HepG2 (cell line): ENCODE measurements around the gene MBD4. TPM values are rescaled to one million over a fixed set of nuclear protein-coding genes. Genes with fewer than 3 reads are reported as not detected.

Experiments
- CHCHD3 ChIP-seq: sonication (generic); formaldehyde crosslinking; IDR thresholded peaks from 2 replicates; pipeline ENCODE4 v1.8.0; 2022; ENCODE audit warnings: mild to moderate bottlenecking, missing genetic modification reagents, moderate library complexity
- FOXP1 ChIP-seq, 2 experiments: fragments of 450-650 bp in 1 of 2; IDR thresholded peaks; 2 replicates each; pipeline ENCODE4 v1.6.1; 2017 to 2018; ENCODE audit warnings: antibody characterized with exemption in 1 of 2
- GMEB1 ChIP-seq: sonication (generic); formaldehyde crosslinking; IDR thresholded peaks from 2 replicates; pipeline ENCODE4 v1.5.1; 2020; ENCODE audit warnings: missing genetic modification reagents, mild to moderate bottlenecking, borderline replicate concordance
- HDAC6 ChIP-seq: fragments of 200-600 bp; sonication (generic); IDR thresholded peaks from 2 replicates; pipeline ENCODE4 v1.7.0; 2017; ENCODE audit warnings: mild to moderate bottlenecking, antibody characterized with exemption, low read length, low read depth
- HIC2 ChIP-seq: sonication (generic); formaldehyde crosslinking; IDR thresholded peaks from 2 replicates; pipeline ENCODE4 v1.9.0; 2022; ENCODE audit warnings: low read depth, missing genetic modification reagents
- KMT2A ChIP-seq: sonication (generic); formaldehyde crosslinking; IDR thresholded peaks from 2 replicates; pipeline ENCODE4 v1.4.0; 2020; ENCODE audit warnings: missing genetic modification reagents
- PTBP1 ChIP-seq: fragments of 200-400 bp; formaldehyde crosslinking; IDR thresholded peaks from 2 replicates; pipeline ENCODE4 v1.6.1; 2018; ENCODE audit warnings: low read length, low read depth; ENCODE audit not compliant: poor library complexity, severe bottlenecking
- REPIN1 ChIP-seq: sonication (generic); formaldehyde crosslinking; IDR thresholded peaks from 2 replicates; pipeline ENCODE4 v1.8.0; 2022; ENCODE audit warnings: missing genetic modification reagents, low read depth, mild to moderate bottlenecking, borderline replicate concordance
- SMAD1 ChIP-seq: sonication (generic); formaldehyde crosslinking; IDR thresholded peaks from 2 replicates; pipeline ENCODE4 v1.4.0; 2020; ENCODE audit warnings: missing genetic modification reagents, low read depth, mild to moderate bottlenecking, borderline replicate concordance
- SNAPC2 ChIP-seq: sonication (generic); formaldehyde crosslinking; IDR thresholded peaks from 2 replicates; pipeline ENCODE4 v1.8.1; 2022; ENCODE audit warnings: mild to moderate bottlenecking, missing genetic modification reagents
- SOX13 ChIP-seq, 3 experiments: fragments of 450-650 bp in 1 of 3; sonication (generic) in 1 of 3; formaldehyde crosslinking in 1 of 3; IDR thresholded peaks in 2 of 3; conservative IDR thresholded peaks in 1 of 3; 2 replicates each; pipeline versions ENCODE4 v1.5.0 to v1.6.1; 2016 to 2020; ENCODE audit warnings: antibody characterized with exemption in 1 of 3, mild to moderate bottlenecking in 1 of 3, missing compliant biosample characterization in 1 of 3, missing genetic modification reagents in 1 of 3, moderate library complexity in 1 of 3
- SSRP1 ChIP-seq: IDR thresholded peaks from 2 replicates; pipeline ENCODE4 v1.6.1; 2016; ENCODE audit warnings: control low read depth
- TAF1 ChIP-seq: sonication (generic); formaldehyde crosslinking; IDR thresholded peaks from 2 replicates; pipeline ENCODE4 v1.4.0; 2020; ENCODE audit warnings: missing genetic modification reagents
- TARDBP ChIP-seq: sonication (generic); formaldehyde crosslinking; IDR thresholded peaks from 2 replicates; pipeline ENCODE4 v1.8.0; 2022; ENCODE audit warnings: mild to moderate bottlenecking, missing genetic modification reagents
- TBX3 ChIP-seq: fragments of 450-650 bp; IDR thresholded peaks from 2 replicates; pipeline ENCODE4 v1.6.1; 2017; ENCODE audit warnings: antibody characterized with exemption, mild to moderate bottlenecking, inconsistent platforms, borderline replicate concordance
- TCF7 ChIP-seq: sonication (generic); IDR thresholded peaks from 2 replicates; pipeline ENCODE4 v1.6.1; 2016; ENCODE audit warnings: antibody characterized with exemption, low read depth
- ZNF101 ChIP-seq: sonication (generic); formaldehyde crosslinking; IDR thresholded peaks from 2 replicates; pipeline ENCODE4 v1.4.0; 2020; ENCODE audit warnings: mild to moderate bottlenecking, low read depth, missing genetic modification reagents, borderline replicate concordance
- ZNF557 ChIP-seq: sonication (generic); formaldehyde crosslinking; IDR thresholded peaks from 2 replicates; pipeline ENCODE4 v1.4.0; 2020; ENCODE audit warnings: missing genetic modification reagents
- ZNF615 ChIP-seq: sonication (generic); formaldehyde crosslinking; IDR thresholded peaks from 2 replicates; pipeline ENCODE4 v1.5.0; 2020; ENCODE audit warnings: mild to moderate bottlenecking, missing genetic modification reagents, borderline replicate concordance
- ZNF616 ChIP-seq: sonication (generic); formaldehyde crosslinking; IDR thresholded peaks from 2 replicates; pipeline ENCODE4 v1.5.0; 2020; ENCODE audit warnings: low read depth, mild to moderate bottlenecking, missing genetic modification reagents
- ZNF629 ChIP-seq: sonication (generic); formaldehyde crosslinking; conservative IDR thresholded peaks from 2 replicates; pipeline ENCODE4 v1.5.0; 2020; ENCODE audit warnings: missing genetic modification reagents
- ZNF703 ChIP-seq: sonication (generic); formaldehyde crosslinking; IDR thresholded peaks from 2 replicates; pipeline ENCODE4 v1.5.1; 2020; ENCODE audit warnings: missing genetic modification reagents, mild to moderate bottlenecking, moderate library complexity, borderline replicate concordance
- ZNF800 ChIP-seq: sonication (generic); formaldehyde crosslinking; IDR thresholded peaks from 2 replicates; pipeline ENCODE4 v1.4.0; 2020; ENCODE audit warnings: missing genetic modification reagents
- ZNF841 ChIP-seq: sonication (generic); formaldehyde crosslinking; IDR thresholded peaks from 2 replicates; pipeline ENCODE4 v1.8.1; 2023; ENCODE audit warnings: missing genetic modification reagents, borderline replicate concordance
- ZSCAN21 ChIP-seq: sonication (generic); formaldehyde crosslinking; IDR thresholded peaks from 2 replicates; pipeline ENCODE4 v1.8.0; 2022; ENCODE audit warnings: mild to moderate bottlenecking, missing genetic modification reagents, moderate library complexity, borderline replicate concordance
- polyA plus RNA-seq, 8 experiments: library from polyadenylated mRNA; depleted of rRNA in 3 of 8; stranded (reverse) in 7 of 8; unstranded in 1 of 8; fragments of >200 nt; fragmentation: Illumina TruSeq in 4 of 8; extraction: Trizol in 4 of 8; gene quantifications; 2 replicates each; pipeline versions ENCODE4 v1.2.1 to v1.2.3, GENCODE V29; 2011 to 2016; ENCODE audit warnings: low read depth in 4 of 8, missing spikeins in 1 of 8, mixed read lengths in 1 of 8; ENCODE audit not compliant: insufficient read depth in 1 of 8
- total RNA-seq, 5 experiments: library from RNA; depleted of rRNA; stranded (reverse); fragments of >200 nt; fragmentation: Illumina TruSeq; extraction: Trizol; gene quantifications; 2 replicates each; pipeline ENCODE4 v1.2.3, GENCODE V29; 2016; ENCODE audit warnings: low read depth in 1 of 5

MBD4 gene
- total and polyA plus RNA-seq, 2 of the 13 experiments (the other 11 are each of a cell fraction or from before 2014, with no cell fraction given): 14.9 to 25.3 TPM

DNA sequence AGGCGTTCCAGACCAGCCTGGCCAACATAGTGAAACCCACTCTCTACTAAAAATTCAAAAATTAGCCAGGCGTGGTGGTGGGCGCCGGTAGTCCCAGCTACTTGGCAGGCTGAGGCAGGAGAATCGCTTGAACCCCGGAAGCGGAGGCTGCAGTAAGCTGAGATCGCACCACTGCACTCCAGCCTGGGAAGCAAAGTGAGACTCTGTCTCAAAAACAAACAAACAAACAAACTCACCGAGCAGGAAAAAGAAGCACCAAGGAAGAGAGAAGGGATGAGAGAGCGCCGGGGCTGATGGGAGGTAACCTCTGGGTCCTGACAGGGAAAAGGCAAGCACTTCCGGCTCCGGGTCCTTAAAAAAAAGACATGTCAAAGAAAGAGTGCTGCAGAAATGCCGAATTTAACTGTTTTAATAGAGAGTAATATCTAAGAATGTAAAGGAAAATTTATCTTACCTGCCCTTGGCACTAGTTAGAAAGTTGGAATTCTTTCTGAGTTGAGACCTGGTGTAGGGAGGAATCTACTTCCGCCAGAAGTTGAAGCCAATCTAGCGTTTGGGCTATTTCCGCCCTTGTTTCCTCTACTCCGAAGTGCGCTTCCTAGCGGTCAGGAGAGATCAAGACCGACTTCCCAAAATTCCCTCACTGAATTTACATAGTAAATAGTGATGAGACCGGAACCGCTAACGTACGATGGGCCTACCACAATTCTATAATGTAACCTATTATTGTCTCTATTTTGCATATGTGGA is 40.4 kb downstream of the MBD4 start (continued):
- TF ChIP-seq HIC2 (no peak), ZSCAN21 (CRISPR knock-in tag) (no peak), REPIN1 (CRISPR knock-in tag) (no peak), PTBP1 (no peak), KMT2A (peak; percentile 50), ZNF101 (no peak), SNAPC2 (peak; percentile 99), ZNF800 (CRISPR knock-in tag) (no peak), HDAC6 (no peak), SMAD1 (CRISPR knock-in tag) (no peak), ZNF557 (no peak), FOXP1 (IDR thresholded peaks at IDR 0.05) (no peak), FOXP1 (CRISPR knock-in tag; IDR thresholded peaks at IDR 0.05) (peak; percentile 31; the same call in 1 of the 2 replicates), ZNF841 (CRISPR knock-in tag) (no peak), ZNF616 (CRISPR knock-in tag) (no peak), TBX3 (no peak), TAF1 (no peak), GMEB1 (CRISPR knock-in tag) (no peak; the same call in 1 of the 2 replicates), ZNF703 (CRISPR knock-in tag) (no peak), ZNF629 (CRISPR knock-in tag) (no peak), ZNF615 (CRISPR knock-in tag) (no peak), SSRP1 (CRISPR knock-in tag) (no peak), TARDBP (no peak), CHCHD3 (CRISPR knock-in tag) (no peak), TCF7 (no peak), SOX13 (IDR thresholded peaks at IDR 0.05) (no peak), SOX13 (CRISPR knock-in tag; conservative IDR thresholded peaks at IDR 0.05 in 1 of 2, IDR thresholded peaks at IDR 0.05 in 1 of 2) (no peak)
